B cell (primary cell): ENCODE results near the gene GID4. TPM values are rescaled to one million over a fixed set of nuclear protein-coding genes. Genes with fewer than 3 reads are reported as not detected.

Experiments used
- ATAC-seq: fragments of 200-7000 bp; cut with Tn5 transposase; one replicate; pipeline ENCODE4 v1.10.0; 2021; ENCODE audit warnings: low read depth, mild to moderate bottlenecking, moderate number of reproducible peaks, moderate library complexity
- CTCF ChIA-PET: fragments of 350-600 bp; sonication (Branson Sonifier 250); formaldehyde crosslinking; loops from one replicate; lab custom pipeline; 2021; ENCODE audit warnings: antibody characterized with exemption, inconsistent platforms; lab: Charles Lee
- POLR2A ChIA-PET: fragments of 350-600 bp; sonication (Branson Sonifier 250); formaldehyde crosslinking; loops from one replicate; lab custom pipeline; 2021; ENCODE audit warnings: antibody characterized with exemption; lab: Charles Lee
- DNase-seq: peaks from one replicate; pipeline ENCODE4 v3.0.0; 2013
- H2AFZ ChIP-seq: 2 replicates; pipeline ENCODE4 v1.6.1; 2012; ENCODE audit warnings: mild to moderate bottlenecking, low read depth, low read length; ENCODE audit not compliant: insufficient read depth, poor library complexity, severe bottlenecking
- H3K27ac ChIP-seq, 2 donors: 1 replicate in 1 of 2; 2 replicates in 1 of 2; pipeline ENCODE4 v1.5.1; 2012 to 2013; ENCODE audit warnings: low read length in 2 of 2, mild to moderate bottlenecking in 2 of 2, moderate library complexity in 1 of 2
- H3K27me3 ChIP-seq, 4 experiments: fragments of 200-600 bp in 1 of 4; sonication (generic) in 1 of 4; replicated peaks in 1 of 4; 1 replicate in 2 of 4; 2 replicates in 2 of 4; pipeline versions ENCODE4 v1.6.1 to v1.7.0; 2013 to 2016; ENCODE audit warnings: low read length in 3 of 4, mild to moderate bottlenecking in 2 of 4, mixed read lengths in 1 of 4, moderate library complexity in 1 of 4; ENCODE audit not compliant: insufficient read depth in 4 of 4, control insufficient read depth in 3 of 4; ENCODE audit errors: control extremely low read depth in 1 of 4
- H3K36me3 ChIP-seq, 2 experiments: replicated peaks in 1 of 2; 1 replicate in 1 of 2; 2 replicates in 1 of 2; pipeline versions ENCODE4 v1.6.1 to v1.7.1; 2013; ENCODE audit warnings: low read length in 1 of 2; ENCODE audit not compliant: insufficient read depth in 2 of 2, control insufficient read depth in 1 of 2; ENCODE audit errors: control extremely low read depth in 1 of 2, extremely low read depth in 1 of 2
- H3K4me1 ChIP-seq, 2 donors: fragments of 200-600 bp in 1 of 2; sonication (generic) in 1 of 2; 1 replicate in 1 of 2; 2 replicates in 1 of 2; pipeline versions ENCODE4 v1.5.1 to v1.6.1; 2013 to 2017; ENCODE audit warnings: low read length in 2 of 2; ENCODE audit not compliant: control insufficient read depth in 2 of 2, insufficient read depth in 2 of 2
- H3K4me2 ChIP-seq: replicated peaks from 2 replicates; pipeline ENCODE3; 2012; ENCODE audit warnings: mild to moderate bottlenecking, low read depth, low read length; ENCODE audit not compliant: poor library complexity, severe bottlenecking
- H3K4me3 ChIP-seq, 5 experiments: fragments of 200-600 bp in 1 of 5; sonication (generic) in 1 of 5; 1 replicate in 3 of 5; 2 replicates in 2 of 5; pipeline versions ENCODE4 v1.5.1 to v1.7.0; 2011 to 2016; ENCODE audit warnings: low read length in 4 of 5, mild to moderate bottlenecking in 4 of 5, low read depth in 2 of 5, control low read depth in 1 of 5, moderate library complexity in 1 of 5; ENCODE audit not compliant: insufficient read depth in 1 of 5; ENCODE audit errors: control extremely low read depth in 1 of 5, extremely low read depth in 1 of 5
- H3K79me2 ChIP-seq: fragments of 200-600 bp; sonication (generic); one replicate; pipeline ENCODE4 v1.6.0; 2016; ENCODE audit warnings: low read length; ENCODE audit not compliant: control insufficient read depth, insufficient read depth
- H3K9ac ChIP-seq: fragments of 200-600 bp; sonication (generic); 2 replicates; pipeline ENCODE4 v1.6.1; 2017; ENCODE audit warnings: mild to moderate bottlenecking, low read length, moderate library complexity
- H3K9me3 ChIP-seq, 3 donors: one replicate each; pipeline versions ENCODE4 v1.6.1 to v1.7.1; 2013; ENCODE audit warnings: low read length in 2 of 3; ENCODE audit not compliant: control insufficient read depth in 2 of 3, insufficient read depth in 1 of 3; ENCODE audit errors: control extremely low read depth in 1 of 3
- H4K20me1 ChIP-seq: 2 replicates; pipeline ENCODE4 v1.6.0; 2012; ENCODE audit warnings: mild to moderate bottlenecking, low read length; ENCODE audit not compliant: insufficient read depth, control insufficient read depth, poor library complexity, severe bottlenecking
- H3K27ac Mint-ChIP-seq: one replicate; pipeline ENCODE4 v1.8.0; 2021; ENCODE audit warnings: mixed read lengths
- H3K27me3 Mint-ChIP-seq: one replicate; pipeline ENCODE4 v1.8.0; 2021; ENCODE audit warnings: mixed read lengths
- H3K4me1 Mint-ChIP-seq: one replicate; pipeline ENCODE4 v1.8.0; 2021; ENCODE audit warnings: mixed read lengths
- H3K4me3 Mint-ChIP-seq: one replicate; pipeline ENCODE4 v1.8.0; 2021; ENCODE audit warnings: mixed read lengths
- H3K9me3 Mint-ChIP-seq: one replicate; pipeline ENCODE4 v1.8.0; 2022; ENCODE audit warnings: mixed read lengths; ENCODE audit not compliant: insufficient read depth
- CTCF ChIP-seq: fragments of 200-600 bp; IDR thresholded peaks from one replicate; pipeline ENCODE4 v1.8.0; 2022; ENCODE audit warnings: antibody characterized with exemption, mild to moderate bottlenecking
- EZH2 ChIP-seq: IDR thresholded peaks from 2 replicates; pipeline ENCODE4 v1.6.1; 2012; ENCODE audit warnings: borderline replicate concordance, low read depth, mild to moderate bottlenecking, moderate library complexity, low read length; ENCODE audit not compliant: insufficient read depth, poor library complexity, severe bottlenecking
- WGBS: methylation state at CpG from one replicate; pipeline ENCODE4 v1.1.5; 2013; ENCODE audit warnings: missing lambda C conversion rate; ENCODE audit not compliant: insufficient coverage; 5-methylcytosine and 5-hydroxymethylcytosine counted together
- intact Hi-C: fragments of 100-400 bp; cut with micrococcal nuclease; formaldehyde crosslinking; loops from one replicate; pipeline ENCODE4 v1.10.0; 2022
- polyA plus RNA-seq: library from polyadenylated mRNA; depleted of rRNA; stranded (reverse); fragments of >200 nt; gene quantifications from 2 replicates; pipeline ENCODE4 v1.2.3, GENCODE V29; 2012
- total RNA-seq, 2 donors: library from RNA; stranded (reverse); fragments of 120-200 nt in 1 of 2; gene quantifications; 1 replicate in 1 of 2; 2 replicates in 1 of 2; pipeline versions ENCODE4 v1.2.3 to v1.2.4, GENCODE V29; 2013 to 2022

The GID4 gene
- total and polyA plus RNA-seq, 2 donors (not counting 1 experiment from before 2014, with no cell fraction given), result 5.6 to 11.8 TPM

- no peak for ATAC-seq
- ChIA-PET CTCF (no interaction called here), POLR2A (no interaction called here)
- Mint-ChIP-seq H3K4me1 (peaks cover 14% of the 10 kb centered on the region), H3K27me3 (no peaks in the 10 kb centered on the region), H3K9me3 (no peaks in the 10 kb centered on the region), H3K27ac (no peak overlapping the region), H3K4me3 (no peak overlapping the region)
- Histone ChIP-seq H3K36me3 (peaks cover 0 to 48% of the 10 kb centered on the region in 2 experiments), H3K4me3 (no peak overlapping the region), H3K9me3 (no peaks in the 10 kb centered on the region), H4K20me1 (peaks cover 11% of the 10 kb centered on the region), H3K9ac (no peak overlapping the region), H3K4me2 (no peak overlapping the region), H3K79me2 (no peaks in the 10 kb centered on the region), H2AFZ (no peak overlapping the region), H3K27ac (no peak overlapping the region), H3K4me1 (peaks cover 11 to 16% of the 10 kb centered on the region in 2 donors), H3K27me3 (no peaks in the 10 kb centered on the region)
- no peak for TF ChIP-seq CTCF
- no peak for TF ChIP-seq EZH2
- 95% methylated on average over 14 of the region's 14 CpGs for WGBS
- DNase-seq, result no peak
- intact Hi-C loops, result no loop called here
Measured at GRCh38 chr17:18099516-18099915, 60.3 kb downstream of the GID4 start.

- H3K4me1 Mint-ChIP-seq, result peaks cover 17% of the 10 kb centered on the region
- H3K9me3 Mint-ChIP-seq, result no peaks in the 10 kb centered on the region
- no peak overlapping the region for H3K4me3 ChIP-seq
- H3K9ac ChIP-seq, result no peak overlapping the region
- no peak overlapping the region for H3K27ac ChIP-seq
- no peaks in the 10 kb centered on the region for H3K27me3 ChIP-seq
- WGBS, result 96% methylated on average over 10 of the region's 10 CpGs
- ChIA-PET CTCF (interaction anchor here (1.1 kb wide), 1 partner anchor 14 kb away, joined by 3 read pairs; no protein-coding TSS in a partner anchor), POLR2A (no interaction called here)
- H3K4me2 ChIP-seq, result no peak overlapping the region
- ATAC-seq (no peak), DNase-seq (no peak)
- H3K36me3 ChIP-seq, result peaks cover 0 to 44% of the 10 kb centered on the region in 2 experiments
- H2AFZ ChIP-seq, result no peak overlapping the region
- TF ChIP-seq CTCF, result no peak
- TF ChIP-seq EZH2, result no peak
- H3K4me1 ChIP-seq, result peaks cover 11 to 16% of the 10 kb centered on the region in 2 donors
- intact Hi-C loops, result no loop called here
- no peaks in the 10 kb centered on the region for H3K27me3 Mint-ChIP-seq
- peaks cover 11% of the 10 kb centered on the region for H4K20me1 ChIP-seq
- no peaks in the 10 kb centered on the region for H3K9me3 ChIP-seq
- H3K27ac Mint-ChIP-seq, result no peak overlapping the region
- no peaks in the 10 kb centered on the region for H3K79me2 ChIP-seq
- H3K4me3 Mint-ChIP-seq, result no peak overlapping the region
Measured at GRCh38 chr17:18100616-18101015, 61.4 kb downstream of the GID4 start.
